Mesothelial cell of epicardium (in vitro differentiated cells): Measurements from ENCODE around the gene MIPEP. TPM values are rescaled to one million over a fixed set of nuclear protein-coding genes. Genes with fewer than 3 reads are reported as not detected.
"Not testable (repeated sequence)": the region's sequence is repeated elsewhere in the genome, so short reads cannot be mapped to it uniquely, and the experiment has no call there.

Source experiments
- DNase-seq, 2 experiments: peaks; one replicate each; pipeline ENCODE4 v3.0.0; 2021; ENCODE audit warnings: low spot score in 2 of 2; ENCODE audit not compliant: unreplicated experiment in 2 of 2
- H3K27ac Mint-ChIP-seq: 2 replicates; pipeline ENCODE4 v1.8.0; 2021; ENCODE audit warnings: mixed read lengths
- H3K27me3 Mint-ChIP-seq: 2 replicates; pipeline ENCODE4 v1.8.0; 2021; ENCODE audit warnings: low read depth, mixed read lengths
- H3K36me3 Mint-ChIP-seq: 2 replicates; pipeline ENCODE4 v1.8.0; 2021; ENCODE audit warnings: mixed read lengths
- H3K4me1 Mint-ChIP-seq: 2 replicates; pipeline ENCODE4 v1.8.0; 2021; ENCODE audit warnings: mixed read lengths
- H3K4me3 Mint-ChIP-seq: 2 replicates; pipeline ENCODE4 v1.8.0; 2021; ENCODE audit warnings: mild to moderate bottlenecking, moderate library complexity, mixed read lengths
- H3K9me3 Mint-ChIP-seq: 2 replicates; pipeline ENCODE4 v1.8.0; 2021; ENCODE audit warnings: mixed read lengths
- total RNA-seq: library from RNA; stranded (reverse); gene quantifications from 3 replicates; pipeline ENCODE4 v1.2.1, GENCODE V29; 2021
- TF ChIP-seq, protein P1 (sequence below): fragments of 200-600 bp; sonication (generic); IDR thresholded peaks from one replicate; pipeline ENCODE4 v1.5.0; 2021; ENCODE audit warnings: antibody characterized with exemption; ENCODE audit not compliant: unreplicated experiment

Gene MIPEP
- total RNA-seq, 1 donor from 2014 or later = 13.1 TPM

- Mint-ChIP-seq H3K4me3 (no peak overlapping the region), H3K36me3 (no peaks in the 10 kb centered on the region), H3K9me3 (no peaks in the 10 kb centered on the region), H3K27me3 (no peaks in the 10 kb centered on the region), H3K4me1 (peaks cover 43% of the 10 kb centered on the region), H3K27ac (no peak overlapping the region)
- TF ChIP-seq, protein P1, sequence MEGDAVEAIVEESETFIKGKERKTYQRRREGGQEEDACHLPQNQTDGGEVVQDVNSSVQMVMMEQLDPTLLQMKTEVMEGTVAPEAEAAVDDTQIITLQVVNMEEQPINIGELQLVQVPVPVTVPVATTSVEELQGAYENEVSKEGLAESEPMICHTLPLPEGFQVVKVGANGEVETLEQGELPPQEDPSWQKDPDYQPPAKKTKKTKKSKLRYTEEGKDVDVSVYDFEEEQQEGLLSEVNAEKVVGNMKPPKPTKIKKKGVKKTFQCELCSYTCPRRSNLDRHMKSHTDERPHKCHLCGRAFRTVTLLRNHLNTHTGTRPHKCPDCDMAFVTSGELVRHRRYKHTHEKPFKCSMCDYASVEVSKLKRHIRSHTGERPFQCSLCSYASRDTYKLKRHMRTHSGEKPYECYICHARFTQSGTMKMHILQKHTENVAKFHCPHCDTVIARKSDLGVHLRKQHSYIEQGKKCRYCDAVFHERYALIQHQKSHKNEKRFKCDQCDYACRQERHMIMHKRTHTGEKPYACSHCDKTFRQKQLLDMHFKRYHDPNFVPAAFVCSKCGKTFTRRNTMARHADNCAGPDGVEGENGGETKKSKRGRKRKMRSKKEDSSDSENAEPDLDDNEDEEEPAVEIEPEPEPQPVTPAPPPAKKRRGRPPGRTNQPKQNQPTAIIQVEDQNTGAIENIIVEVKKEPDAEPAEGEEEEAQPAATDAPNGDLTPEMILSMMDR = no peak
- DNase-seq = no peak
Observed at GRCh38 chr13:23766283-23766682, 122.9 kb downstream of the MIPEP start.

DNA sequence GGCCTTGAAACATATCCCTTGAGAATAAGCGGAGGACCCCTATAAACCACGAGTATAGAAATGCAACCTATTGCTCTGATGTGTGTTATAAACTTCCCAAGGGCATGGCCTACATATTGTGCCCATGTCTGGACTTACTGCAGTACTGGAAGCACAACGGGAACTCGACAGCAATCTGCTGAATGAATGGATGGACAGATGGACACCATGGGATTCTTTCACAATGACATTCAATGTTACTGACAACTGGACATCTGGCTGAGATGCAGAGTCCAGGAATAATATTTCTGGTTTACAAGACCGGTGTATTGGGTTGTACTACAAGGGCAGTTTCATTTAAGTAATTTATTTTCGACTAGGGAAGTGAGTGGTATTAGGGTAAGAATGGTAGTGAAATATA is 123.7 kb downstream of the MIPEP start:
- Mint-ChIP-seq H3K4me1 (peaks cover 36% of the 10 kb centered on the region), H3K27ac (no peak overlapping the region), H3K4me3 (no peak overlapping the region), H3K27me3 (no peaks in the 10 kb centered on the region), H3K9me3 (no peaks in the 10 kb centered on the region), H3K36me3 (no peaks in the 10 kb centered on the region)
- TF ChIP-seq, protein P1 = no peak
- no peak for DNase-seq

DNA sequence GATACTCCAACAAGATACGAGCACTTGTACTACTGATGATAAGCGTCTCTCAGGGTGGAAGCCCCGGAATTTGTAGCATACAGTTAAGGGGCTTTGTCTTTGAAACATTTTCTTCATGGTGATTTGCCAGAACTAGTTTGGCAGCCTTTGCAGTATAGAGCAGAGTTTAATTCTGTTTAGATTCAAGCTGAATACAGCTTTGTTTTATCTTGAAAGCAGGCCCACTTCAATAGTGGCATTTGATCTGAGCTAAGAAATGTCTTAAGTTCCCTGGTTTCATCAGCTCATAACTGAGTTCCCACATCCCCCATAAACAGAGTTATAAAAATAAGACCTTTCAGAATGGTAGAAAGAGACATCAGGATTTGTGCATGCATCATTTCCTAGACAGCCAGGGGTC is 125.9 kb downstream of the MIPEP start:
- Mint-ChIP-seq H3K4me3 (no peak overlapping the region), H3K9me3 (no peaks in the 10 kb centered on the region), H3K4me1 (peaks cover 27% of the 10 kb centered on the region), H3K27me3 (no peaks in the 10 kb centered on the region), H3K27ac (peak overlapping the region; percentile 68), H3K36me3 (no peaks in the 10 kb centered on the region)
- DNase-seq = no peak
- TF ChIP-seq, protein P1 = no peak

DNA sequence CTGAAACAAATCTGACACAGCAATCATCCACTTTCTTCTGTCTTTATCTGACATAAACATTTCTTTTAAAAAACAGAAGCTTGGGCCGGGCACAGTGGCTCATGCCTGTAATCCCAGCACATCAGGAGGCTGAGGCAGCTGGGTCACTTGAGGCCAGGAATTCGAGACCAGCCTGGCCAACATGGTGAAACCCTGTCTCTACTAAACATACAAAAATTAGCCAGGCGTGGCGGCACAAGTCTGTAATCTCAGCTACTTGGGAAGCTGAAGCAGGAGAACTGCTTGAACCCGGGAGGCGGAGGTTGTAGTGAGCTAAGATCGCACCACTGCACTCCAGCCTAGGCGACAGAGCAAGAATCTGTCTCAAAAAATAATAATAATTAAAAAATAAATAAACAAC is 127.4 kb downstream of the MIPEP start:
- not testable (repeated sequence) for H3K27ac Mint-ChIP-seq, H3K9me3 Mint-ChIP-seq, H3K4me3 Mint-ChIP-seq, H3K36me3 Mint-ChIP-seq, H3K27me3 Mint-ChIP-seq, DNase-seq
- peaks cover 36% of the 10 kb centered on the region for H3K4me1 Mint-ChIP-seq

GRCh38 chr13:23760000-23760399 is 129.2 kb downstream of the MIPEP start:
- Mint-ChIP-seq H3K27ac (no peak overlapping the region), H3K36me3 (no peaks in the 10 kb centered on the region), H3K27me3 (no peaks in the 10 kb centered on the region), H3K4me1 (peaks cover 40% of the 10 kb centered on the region), H3K9me3 (no peaks in the 10 kb centered on the region), H3K4me3 (no peak overlapping the region)
- no peak for DNase-seq
- TF ChIP-seq, protein P1 = no peak

DNA sequence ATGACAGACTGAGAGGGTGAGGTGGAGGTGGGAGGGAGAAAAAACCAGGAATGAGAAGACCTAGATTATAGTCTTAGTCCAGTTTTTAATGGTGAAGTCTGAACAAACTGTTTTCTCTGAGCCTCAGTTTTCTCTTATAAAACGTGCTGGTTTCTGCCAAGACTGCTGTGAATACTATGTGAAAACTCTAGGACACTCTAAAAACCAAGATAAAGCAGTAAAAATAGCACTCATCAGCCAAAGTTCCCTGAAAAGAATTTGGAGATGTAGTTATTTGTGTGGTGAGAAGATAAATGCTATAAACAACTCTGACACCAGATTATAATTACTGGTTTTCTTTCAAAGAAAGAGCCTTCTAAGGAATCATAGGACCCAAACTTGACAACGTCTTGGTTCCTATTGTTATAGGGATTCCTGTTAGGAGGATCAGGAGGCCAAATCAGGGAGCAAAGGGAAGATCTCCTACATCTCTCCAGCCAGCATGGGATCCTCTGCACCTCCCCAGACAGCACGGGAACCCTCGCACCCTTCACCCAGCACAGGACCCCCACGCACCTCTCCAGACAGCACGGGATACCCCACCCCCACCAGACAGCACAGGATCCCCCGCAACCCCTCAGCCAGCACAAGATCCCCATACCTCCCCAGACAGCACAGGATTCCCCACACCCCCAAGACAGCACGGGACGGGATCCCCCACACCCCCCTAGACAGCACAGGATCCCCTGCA is 130.2 kb downstream of the MIPEP start:
- H3K27me3 Mint-ChIP-seq = no peaks in the 10 kb centered on the region
- TF ChIP-seq, protein P1 = no peak
- H3K4me1 Mint-ChIP-seq = peaks cover 47% of the 10 kb centered on the region
- no peak overlapping the region for H3K4me3 Mint-ChIP-seq
- no peak for DNase-seq
- H3K9me3 Mint-ChIP-seq = no peaks in the 10 kb centered on the region
- no peaks in the 10 kb centered on the region for H3K36me3 Mint-ChIP-seq
- peak overlapping the region; percentile 86 for H3K27ac Mint-ChIP-seq
